Muscle of arm (tissue), 12 donors: Measurements from ENCODE around the gene CYP26C1. TPM values are rescaled to one million over a fixed set of nuclear protein-coding genes. Genes with fewer than 3 reads are reported as not detected.
"Not testable (repeated sequence)": the region's sequence is repeated elsewhere in the genome, so short reads cannot be mapped to it uniquely, and the experiment has no call there.

Experiments
- DNase-seq: peaks from one replicate; pipeline ENCODE4 v3.0.0-alpha.2; 2013
- polyA plus RNA-seq, 12 donors: library from polyadenylated mRNA; unstranded; fragments of 120-200 nt; gene quantifications; one replicate each; pipeline ENCODE4 v1.2.1, GENCODE V29; 2013; ENCODE audit not compliant: insufficient read length in 12 of 12

The CYP26C1 gene
- polyA plus RNA-seq, 12 donors: 0.07 TPM; not detected in 11

GRCh38 chr10:93076871-93077270, 16.3 kb downstream of the CYP26C1 start:
- DNase-seq: no peak

- DNase-seq: no peak
Measured at GRCh38 chr10:93077860-93078337, 17.3 kb downstream of the CYP26C1 start.

- DNase-seq: no peak
Measured at GRCh38 chr10:93079663-93080349, 19.2 kb downstream of the CYP26C1 start.

- DNase-seq: peak; percentile 57
Measured at GRCh38 chr10:93080350-93081046, 19.9 kb downstream of the CYP26C1 start.

- no peak for DNase-seq
Measured at GRCh38 chr10:93081318-93081717, 20.7 kb downstream of the CYP26C1 start.

GRCh38 chr10:93081834-93082233, 21.2 kb downstream of the CYP26C1 start:
- DNase-seq: no peak

- DNase-seq: no peak
Measured at GRCh38 chr10:93083743-93084539, 23.3 kb downstream of the CYP26C1 start.

GRCh38 chr10:93085272-93085859, 24.8 kb downstream of the CYP26C1 start:
- DNase-seq: no peak

GRCh38 chr10:93086289-93086688, 25.7 kb downstream of the CYP26C1 start:
- no peak for DNase-seq

- DNase-seq: no peak
Measured at GRCh38 chr10:93087846-93088245, 27.2 kb downstream of the CYP26C1 start.

GRCh38 chr10:93088466-93088865, 27.9 kb downstream of the CYP26C1 start:
- DNase-seq: no peak

- no peak for DNase-seq
Measured at GRCh38 chr10:93090619-93091018, 30.0 kb downstream of the CYP26C1 start.

GRCh38 chr10:93091960-93092359, 31.4 kb downstream of the CYP26C1 start:
- DNase-seq: no peak

- no peak for DNase-seq
Measured at GRCh38 chr10:93095225-93095624, 34.6 kb downstream of the CYP26C1 start.

GRCh38 chr10:93096901-93097300, 36.3 kb downstream of the CYP26C1 start:
- no peak for DNase-seq

GRCh38 chr10:93097386-93097785, 36.8 kb downstream of the CYP26C1 start:
- DNase-seq: no peak

GRCh38 chr10:93098816-93099215, 38.2 kb downstream of the CYP26C1 start:
- no peak for DNase-seq

GRCh38 chr10:93099670-93100069, 39.1 kb downstream of the CYP26C1 start:
- DNase-seq: no peak

- not testable (repeated sequence) for DNase-seq
Measured at GRCh38 chr10:93101148-93101547, 40.5 kb downstream of the CYP26C1 start.

- no peak for DNase-seq
Measured at GRCh38 chr10:93103953-93104352, 43.4 kb downstream of the CYP26C1 start.

GRCh38 chr10:93106631-93107072, 46.1 kb downstream of the CYP26C1 start:
- no peak for DNase-seq
